Mesodermal cell (in vitro differentiated cells): ENCODE measurements around the gene BICRA. TPM values are rescaled to one million over a fixed set of nuclear protein-coding genes. Genes with fewer than 3 reads are reported as not detected.

Experiments used
- H3K27ac ChIP-seq: 2 replicates; pipeline ENCODE4 v1.7.0; 2013; ENCODE audit warnings: mild to moderate bottlenecking, low read depth, low read length, moderate library complexity; ENCODE audit not compliant: severe bottlenecking
- H3K36me3 ChIP-seq: 2 replicates; pipeline ENCODE4 v1.7.1; 2013; ENCODE audit warnings: mild to moderate bottlenecking, low read length, moderate library complexity; ENCODE audit not compliant: control insufficient read depth, insufficient read depth
- H3K4me1 ChIP-seq: one replicate; pipeline ENCODE4 v1.7.1; 2013; ENCODE audit warnings: mild to moderate bottlenecking, low read length; ENCODE audit not compliant: insufficient read depth, control insufficient read depth, poor library complexity, severe bottlenecking
- H3K4me3 ChIP-seq: 2 replicates; pipeline ENCODE4 v1.7.0; 2013; ENCODE audit warnings: low read length, control low read depth, mild to moderate bottlenecking; ENCODE audit not compliant: insufficient read depth, poor library complexity, severe bottlenecking; ENCODE audit errors: extremely low read depth
- H3K9me3 ChIP-seq: 2 replicates; pipeline ENCODE4 v1.7.1; 2013; ENCODE audit warnings: mild to moderate bottlenecking, low read length, moderate library complexity; ENCODE audit not compliant: control insufficient read depth
- WGBS, 2 experiments: methylation state at CpG; one replicate each; pipeline ENCODE4 v1.1.5; 2013; ENCODE audit warnings: missing lambda C conversion rate in 2 of 2; ENCODE audit not compliant: insufficient coverage in 2 of 2; 5-methylcytosine and 5-hydroxymethylcytosine counted together
- polyA plus RNA-seq, 2 experiments: library from polyadenylated mRNA; stranded (reverse); fragments of 50-300 nt; gene quantifications; one replicate each; pipeline ENCODE4 v1.2.3, GENCODE V29; 2013

BICRA gene
- polyA plus RNA-seq (2013, experiment 1 of 2) = 16.5 TPM
- 15.0 TPM for polyA plus RNA-seq (2013, experiment 2 of 2)

GRCh38 chr19:47608969-47609905, at the start of gene BICRA:
Gene BICRA (plus strand): TSS chr19:47609134. CDS start chr19:47673575, 64,441 bp downstream.
- peak within 1 kb of the TSS; percentile 93 for H3K4me3 ChIP-seq
- 0% methylated on average over 15 to 25 of the region's 94 CpGs for WGBS, 2 experiments
- peaks cover 13% of the 10 kb centered on the region for H3K36me3 ChIP-seq
- peak within 1 kb of the TSS; percentile 91 for H3K27ac ChIP-seq
- H3K9me3 ChIP-seq = no peaks in the 10 kb centered on the region
- H3K4me1 ChIP-seq = peaks cover 22% of the 10 kb centered on the region

DNA sequence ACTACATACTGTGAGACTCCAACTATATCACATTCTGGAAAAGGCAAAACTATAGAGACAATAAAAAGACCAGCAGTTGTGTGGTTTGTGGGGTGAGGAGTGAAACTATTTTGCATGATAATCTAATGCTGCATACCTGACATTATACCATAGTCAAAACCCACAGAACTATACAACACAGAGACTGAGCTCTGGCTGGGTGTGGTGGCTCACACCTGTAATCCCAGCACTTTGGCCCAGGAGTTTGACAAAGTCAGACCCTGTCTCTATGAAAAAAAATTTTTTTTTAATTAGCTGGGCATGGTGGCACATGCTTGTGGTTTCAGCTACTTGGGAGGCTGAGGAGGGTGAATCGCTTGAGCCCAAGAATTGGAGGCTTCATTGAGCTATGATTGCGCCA, 47.9 kb upstream of the BICRA start:
- H3K9me3 ChIP-seq = no peaks in the 10 kb centered on the region
- H3K4me3 ChIP-seq = no peak overlapping the region
- no peaks in the 10 kb centered on the region for H3K36me3 ChIP-seq
- no peaks in the 10 kb centered on the region for H3K4me1 ChIP-seq
- no peak overlapping the region for H3K27ac ChIP-seq
- WGBS, 2 experiments = 75 to 100% methylated on average over 1 of the region's 2 CpGs

- H3K9me3 ChIP-seq = no peaks in the 10 kb centered on the region
- no peak overlapping the region for H3K27ac ChIP-seq
- no peak overlapping the region for H3K4me3 ChIP-seq
- H3K36me3 ChIP-seq = no peaks in the 10 kb centered on the region
- no peaks in the 10 kb centered on the region for H3K4me1 ChIP-seq
- 93% methylated on average over 5 to 7 of the region's 7 CpGs for WGBS, 2 experiments
Observed at GRCh38 chr19:47561440-47562057, 47.4 kb upstream of the BICRA start.

- Histone ChIP-seq H3K36me3 (no peaks in the 10 kb centered on the region), H3K4me1 (no peaks in the 10 kb centered on the region), H3K9me3 (no peaks in the 10 kb centered on the region), H3K27ac (no peak overlapping the region), H3K4me3 (no peak overlapping the region)
- 87 to 90% methylated on average over 2 to 3 of the region's 3 CpGs for WGBS, 2 experiments
Observed at GRCh38 chr19:47564081-47564480, 44.9 kb upstream of the BICRA start.

GRCh38 chr19:47569331-47569730, 39.6 kb upstream of the BICRA start:
- WGBS, 2 experiments = 84 to 86% methylated on average over 5 to 6 of the region's 9 CpGs

DNA sequence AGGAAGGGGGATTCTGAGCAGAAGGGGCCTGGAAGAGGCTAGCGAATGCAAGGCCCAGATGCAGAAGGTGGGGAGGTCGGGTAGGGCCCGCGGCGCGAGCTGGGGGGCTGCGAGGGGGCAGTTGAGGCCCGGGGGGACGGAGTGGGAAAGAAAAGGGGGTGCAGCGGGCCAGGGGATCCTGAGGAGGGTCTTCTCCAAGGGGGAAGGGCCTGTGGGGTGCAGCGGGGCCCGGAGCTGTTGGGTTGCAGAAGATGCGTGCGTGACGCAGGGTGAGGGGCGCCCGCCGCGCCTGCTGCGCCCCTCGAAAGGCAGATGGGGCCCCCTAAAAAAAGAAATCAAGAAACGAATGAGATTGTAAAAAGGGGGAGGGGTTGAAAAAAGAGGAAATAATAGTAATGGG, 36.3 kb upstream of the BICRA start:
- Histone ChIP-seq H3K9me3 (no peaks in the 10 kb centered on the region), H3K36me3 (no peaks in the 10 kb centered on the region), H3K4me1 (no peaks in the 10 kb centered on the region), H3K4me3 (no peak overlapping the region), H3K27ac (no peak overlapping the region)
- 96 to 98% methylated on average over 10 to 17 of the region's 22 CpGs for WGBS, 2 experiments

More at GRCh38 chr19:47569331-47569730, 39.6 kb upstream of the BICRA start:
- Histone ChIP-seq H3K36me3 (no peaks in the 10 kb centered on the region), H3K4me1 (no peaks in the 10 kb centered on the region), H3K27ac (no peak overlapping the region), H3K4me3 (no peak overlapping the region), H3K9me3 (no peaks in the 10 kb centered on the region)

- Histone ChIP-seq H3K4me1 (no peaks in the 10 kb centered on the region), H3K27ac (no peak within 1 kb of the TSS), H3K36me3 (no peaks in the 10 kb centered on the region), H3K4me3 (no peak within 1 kb of the TSS), H3K9me3 (no peaks in the 10 kb centered on the region)
- 97% methylated on average over 47 to 74 of the region's 89 CpGs for WGBS, 2 experiments
Observed at GRCh38 chr19:47573071-47574026, 35.6 kb upstream of the BICRA start, which contains the start of gene ZNF541. Gene ZNF541 (minus strand): TSS chr19:47573148. CDS start chr19:47555856, 17,292 bp downstream.

GRCh38 chr19:47580397-47580796, 28.5 kb upstream of the BICRA start:
- no peaks in the 10 kb centered on the region for H3K36me3 ChIP-seq
- WGBS, 2 experiments = 76 to 84% methylated on average over 2 of the region's 3 CpGs

GRCh38 chr19:47581605-47582319, 27.2 kb upstream of the BICRA start:
- 79 to 90% methylated on average over 6 of the region's 6 CpGs for WGBS, 2 experiments
- H3K4me1 ChIP-seq = no peaks in the 10 kb centered on the region
- peaks cover 4% of the 10 kb centered on the region for H3K9me3 ChIP-seq
- H3K27ac ChIP-seq = no peak overlapping the region
- no peak overlapping the region for H3K4me3 ChIP-seq
- H3K36me3 ChIP-seq = no peaks in the 10 kb centered on the region

More at GRCh38 chr19:47580397-47580796, 28.5 kb upstream of the BICRA start:
- no peak overlapping the region for H3K4me3 ChIP-seq
- H3K27ac ChIP-seq = no peak overlapping the region
- H3K9me3 ChIP-seq = peaks cover 4% of the 10 kb centered on the region
- H3K4me1 ChIP-seq = no peaks in the 10 kb centered on the region
